ENCODE results near the gene ZNF808.
"Not testable (repeated sequence)": the region's sequence is repeated elsewhere in the genome, so short reads cannot be mapped to it uniquely, and the experiment has no call there.

Gene ZNF808

GRCh38 chr19:52593441-52593840 lies 66.0 kb downstream of the ZNF808 start:
- DNase-seq (ENCODE audit: low read depth in 2 of 2) = not testable (repeated sequence)

DNA sequence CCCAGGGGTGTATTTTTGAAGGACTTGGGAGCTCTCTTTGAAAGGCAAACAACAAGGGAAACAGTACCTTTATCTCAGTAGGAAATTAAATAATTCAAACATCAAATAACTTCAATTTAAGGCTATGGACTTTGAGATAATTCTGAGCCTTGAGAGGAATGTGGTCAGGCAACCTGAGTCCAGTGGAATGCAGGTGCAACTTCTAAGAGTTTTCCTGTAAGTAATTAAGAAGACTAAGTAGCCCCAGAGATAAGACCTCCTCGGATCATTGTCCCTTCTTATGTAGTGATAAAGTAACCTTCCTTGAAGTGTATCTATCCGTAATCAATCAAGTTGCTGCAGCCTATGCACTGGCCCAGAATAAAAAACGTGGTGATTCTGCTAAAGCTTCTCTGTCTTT lies 71.8 kb downstream of the ZNF808 start:
- no peak for DNase-seq (ENCODE audit: low read depth in 2 of 2)

DNA sequence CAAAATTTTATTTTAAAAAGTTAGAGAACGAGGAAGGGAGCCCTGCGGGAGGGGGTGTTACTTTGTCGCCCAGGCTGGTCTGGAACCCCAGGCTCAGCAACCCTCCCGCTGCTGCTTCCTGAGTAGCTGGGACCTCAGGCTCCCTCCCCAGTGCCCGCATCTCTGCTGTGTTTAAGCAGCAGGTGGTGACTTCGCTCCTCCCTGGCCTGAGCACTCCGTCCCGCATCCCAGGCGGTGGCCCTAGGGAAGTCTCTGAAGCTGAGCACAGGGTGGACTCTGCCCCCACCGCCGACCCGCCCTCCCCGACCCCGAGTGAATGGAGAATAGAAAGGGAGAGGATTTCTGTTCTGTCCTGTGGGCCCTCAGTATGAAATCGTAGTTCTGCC lies 73.2 kb downstream of the ZNF808 start:
- DNase-seq (ENCODE audit: low read depth in 2 of 2) = no peak

GRCh38 chr19:52601025-52601973 lies 73.8 kb downstream of the ZNF808 start:
- DNase-seq (ENCODE audit: low read depth in 2 of 2) = peak; percentile 87 to 90

GRCh38 chr19:52601974-52602366 lies 74.5 kb downstream of the ZNF808 start:
- DNase-seq (ENCODE audit: low read depth in 2 of 2) = not testable (repeated sequence)

DNA sequence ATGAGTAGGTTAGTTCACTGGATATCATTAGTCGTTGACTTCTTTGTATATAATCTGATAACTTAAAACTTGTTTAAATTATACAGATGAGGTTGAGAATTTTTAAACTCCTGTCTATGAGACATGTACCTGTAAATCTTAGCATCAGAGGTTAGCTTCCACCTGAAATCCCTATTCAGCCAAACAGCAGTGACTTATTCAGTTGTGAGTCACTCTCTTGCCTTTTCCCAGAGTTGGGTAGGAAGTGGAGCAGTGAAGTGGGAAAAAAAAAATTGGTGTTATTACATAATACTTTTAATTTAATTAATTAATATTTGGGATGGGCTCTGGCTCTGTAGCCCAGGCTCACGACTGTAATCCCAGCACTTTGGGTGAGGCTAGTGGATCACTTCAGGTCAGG lies 75.5 kb downstream of the ZNF808 start:
- DNase-seq (ENCODE audit: low read depth in 2 of 2) = no peak

GRCh38 chr19:52603558-52604207 lies 76.2 kb downstream of the ZNF808 start:
- DNase-seq (ENCODE audit: low read depth in 2 of 2) = no peak
